Left ventricle myocardium inferior (tissue), 1 donor: ENCODE measurements around the gene RNASE8. TPM values are rescaled to one million over a fixed set of nuclear protein-coding genes. Genes with fewer than 3 reads are reported as not detected.

Experiments
- DNase-seq: peaks from one replicate; pipeline ENCODE4 v3.0.0-alpha.2; 2020
- H3K27ac ChIP-seq: fragments of 200-600 bp; replicated peaks from 2 replicates; pipeline ENCODE4 v1.8.0; 2021
- H3K27me3 ChIP-seq: fragments of 200-600 bp; 2 replicates; pipeline ENCODE4 v1.8.0; 2021; ENCODE audit warnings: low read depth
- H3K36me3 ChIP-seq: fragments of 200-600 bp; 2 replicates; pipeline ENCODE4 v1.8.0; 2021
- H3K4me1 ChIP-seq: fragments of 200-600 bp; 2 replicates; pipeline ENCODE4 v1.8.0; 2021
- H3K4me3 ChIP-seq: fragments of 200-600 bp; 2 replicates; pipeline ENCODE4 v1.8.0; 2021; ENCODE audit warnings: mild to moderate bottlenecking, moderate library complexity
- H3K9me3 ChIP-seq: fragments of 200-600 bp; replicated peaks from 2 replicates; pipeline ENCODE4 v1.8.0; 2021
- intact Hi-C: fragments of 100-400 bp; cut with micrococcal nuclease; formaldehyde crosslinking; loops from one replicate; pipeline ENCODE4 v1.11.0; 2022
- total RNA-seq: library from RNA; stranded (reverse); fragmentation: NEBNext Ultra II Directional; extraction: Animal tissue kit (Norgen Biotek cat#: 25700); gene quantifications from one replicate; pipeline ENCODE4 v1.2.1, GENCODE V29; 2021
- TF ChIP-seq, protein P1 (sequence below): fragments of 200-600 bp; IDR thresholded peaks from 2 replicates; pipeline ENCODE4 v1.8.0; 2021; ENCODE audit warnings: antibody characterized with exemption, mild to moderate bottlenecking, borderline replicate concordance
- donor health status: DM: no; HTN: yes; CAD: no; lungs with severe emphysema.

Gene RNASE8
- total RNA-seq, 1 donor from 2014 or later, result not detected

DNA sequence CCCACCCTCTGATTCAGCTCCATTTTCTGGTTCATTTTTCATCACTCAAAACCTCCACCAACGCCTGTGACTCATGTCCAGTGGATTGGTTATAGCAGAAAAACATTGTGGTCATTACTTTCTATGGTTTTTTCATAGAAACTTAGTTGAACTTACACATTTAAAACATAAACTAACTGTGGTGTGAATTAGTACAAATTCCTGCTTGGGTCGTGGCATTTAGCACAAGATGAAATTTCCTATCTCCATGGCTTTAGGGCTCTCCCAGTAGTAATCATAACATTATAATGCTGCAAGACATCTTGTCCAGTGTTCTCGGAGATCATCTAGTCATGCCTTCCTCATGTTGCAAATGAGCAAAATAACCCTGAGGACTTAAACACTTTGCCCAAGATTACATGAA is 8.3 kb upstream of the RNASE8 start:
- intact Hi-C loops, result no loop called here
- TF ChIP-seq, protein P1, sequence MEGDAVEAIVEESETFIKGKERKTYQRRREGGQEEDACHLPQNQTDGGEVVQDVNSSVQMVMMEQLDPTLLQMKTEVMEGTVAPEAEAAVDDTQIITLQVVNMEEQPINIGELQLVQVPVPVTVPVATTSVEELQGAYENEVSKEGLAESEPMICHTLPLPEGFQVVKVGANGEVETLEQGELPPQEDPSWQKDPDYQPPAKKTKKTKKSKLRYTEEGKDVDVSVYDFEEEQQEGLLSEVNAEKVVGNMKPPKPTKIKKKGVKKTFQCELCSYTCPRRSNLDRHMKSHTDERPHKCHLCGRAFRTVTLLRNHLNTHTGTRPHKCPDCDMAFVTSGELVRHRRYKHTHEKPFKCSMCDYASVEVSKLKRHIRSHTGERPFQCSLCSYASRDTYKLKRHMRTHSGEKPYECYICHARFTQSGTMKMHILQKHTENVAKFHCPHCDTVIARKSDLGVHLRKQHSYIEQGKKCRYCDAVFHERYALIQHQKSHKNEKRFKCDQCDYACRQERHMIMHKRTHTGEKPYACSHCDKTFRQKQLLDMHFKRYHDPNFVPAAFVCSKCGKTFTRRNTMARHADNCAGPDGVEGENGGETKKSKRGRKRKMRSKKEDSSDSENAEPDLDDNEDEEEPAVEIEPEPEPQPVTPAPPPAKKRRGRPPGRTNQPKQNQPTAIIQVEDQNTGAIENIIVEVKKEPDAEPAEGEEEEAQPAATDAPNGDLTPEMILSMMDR, result no peak
- no peaks in the 10 kb centered on the region for H3K36me3 ChIP-seq

DNA sequence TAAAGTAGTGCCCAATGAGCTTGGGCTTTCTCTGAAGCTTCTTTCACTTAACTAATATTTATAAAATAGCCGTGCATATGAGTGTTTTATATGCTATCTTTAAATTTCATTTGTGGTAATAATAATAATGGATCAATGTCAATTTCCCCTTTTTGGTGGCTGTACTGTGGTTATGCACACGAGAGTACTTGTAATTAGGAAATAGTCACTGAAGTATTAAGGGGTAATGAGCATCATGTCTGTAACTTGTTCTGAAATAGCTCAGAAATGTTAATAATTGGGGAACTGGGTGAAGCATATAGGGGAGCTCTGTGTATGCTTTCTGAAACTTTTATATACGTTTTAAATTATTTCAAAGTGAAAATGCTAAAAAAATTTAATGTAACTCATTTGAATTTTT is 7.0 kb upstream of the RNASE8 start:
- no peaks in the 10 kb centered on the region for H3K27me3 ChIP-seq
- TF ChIP-seq, protein P1, result no peak
- H3K4me1 ChIP-seq, result peaks cover 21% of the 10 kb centered on the region
- no peak overlapping the region for H3K4me3 ChIP-seq
- H3K27ac ChIP-seq, result no peak overlapping the region
- no peak for DNase-seq
- H3K9me3 ChIP-seq, result no peaks in the 10 kb centered on the region
- no peaks in the 10 kb centered on the region for H3K36me3 ChIP-seq
- intact Hi-C loops, result no loop called here

More for the DNA sequence above, 8.3 kb upstream of the RNASE8 start:
- H3K27ac ChIP-seq, result no peak overlapping the region
- H3K4me1 ChIP-seq, result peaks cover 26% of the 10 kb centered on the region
- DNase-seq, result no peak
- no peak overlapping the region for H3K4me3 ChIP-seq
- no peaks in the 10 kb centered on the region for H3K9me3 ChIP-seq
- H3K27me3 ChIP-seq, result no peaks in the 10 kb centered on the region

DNA sequence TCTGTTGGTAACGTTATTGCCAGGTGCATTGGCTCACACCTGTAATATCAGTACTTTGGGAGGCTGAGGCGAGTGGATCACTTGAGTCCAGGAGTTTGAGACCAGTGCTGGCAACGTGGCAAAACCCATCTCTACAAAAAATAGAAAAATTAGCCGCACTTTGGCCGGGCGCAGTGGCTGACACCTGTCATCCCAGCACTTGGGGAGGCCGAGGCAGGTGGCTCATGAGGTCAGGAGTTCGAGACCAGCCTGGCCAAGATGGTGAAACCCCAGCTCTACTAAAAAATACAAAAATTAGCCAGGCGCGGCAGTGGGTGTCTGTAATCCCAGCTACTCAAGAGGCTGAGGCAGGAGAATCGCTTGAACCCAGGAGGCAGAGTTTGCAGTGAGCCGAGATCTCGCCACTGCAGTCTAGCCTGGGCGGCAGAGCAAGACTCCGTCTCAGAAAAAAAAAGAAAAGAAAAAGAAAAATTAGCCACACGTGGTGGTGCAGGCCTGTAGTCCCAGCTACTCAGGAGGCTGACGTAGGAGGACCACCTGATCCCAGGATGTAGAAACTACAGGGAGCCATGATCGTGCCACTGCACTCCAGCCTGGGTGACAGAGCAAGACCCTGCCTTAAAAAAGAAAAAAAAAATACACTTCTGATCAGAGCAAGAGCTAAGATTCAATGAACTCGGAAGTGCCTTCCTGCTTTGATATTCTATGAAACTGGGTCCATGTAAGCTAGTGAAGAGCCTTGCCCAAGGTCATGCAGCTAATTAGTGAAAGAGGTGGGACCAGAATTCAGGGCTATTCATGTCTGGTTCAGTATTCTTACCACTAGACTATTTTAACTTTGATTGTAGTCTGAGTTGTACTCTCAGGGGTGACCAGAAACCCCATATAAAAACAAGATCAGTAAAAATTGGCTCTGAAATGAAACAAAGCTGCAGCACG is 4.2 kb upstream of the RNASE8 start:
- no peak overlapping the region for H3K4me3 ChIP-seq
- TF ChIP-seq, protein P1, result no peak
- H3K36me3 ChIP-seq, result no peaks in the 10 kb centered on the region
- intact Hi-C loops, result no loop called here
- H3K27me3 ChIP-seq, result no peaks in the 10 kb centered on the region
- H3K27ac ChIP-seq, result no peak overlapping the region
- H3K4me1 ChIP-seq, result peaks cover 16% of the 10 kb centered on the region
- DNase-seq, result no peak
- H3K9me3 ChIP-seq, result no peaks in the 10 kb centered on the region

DNA sequence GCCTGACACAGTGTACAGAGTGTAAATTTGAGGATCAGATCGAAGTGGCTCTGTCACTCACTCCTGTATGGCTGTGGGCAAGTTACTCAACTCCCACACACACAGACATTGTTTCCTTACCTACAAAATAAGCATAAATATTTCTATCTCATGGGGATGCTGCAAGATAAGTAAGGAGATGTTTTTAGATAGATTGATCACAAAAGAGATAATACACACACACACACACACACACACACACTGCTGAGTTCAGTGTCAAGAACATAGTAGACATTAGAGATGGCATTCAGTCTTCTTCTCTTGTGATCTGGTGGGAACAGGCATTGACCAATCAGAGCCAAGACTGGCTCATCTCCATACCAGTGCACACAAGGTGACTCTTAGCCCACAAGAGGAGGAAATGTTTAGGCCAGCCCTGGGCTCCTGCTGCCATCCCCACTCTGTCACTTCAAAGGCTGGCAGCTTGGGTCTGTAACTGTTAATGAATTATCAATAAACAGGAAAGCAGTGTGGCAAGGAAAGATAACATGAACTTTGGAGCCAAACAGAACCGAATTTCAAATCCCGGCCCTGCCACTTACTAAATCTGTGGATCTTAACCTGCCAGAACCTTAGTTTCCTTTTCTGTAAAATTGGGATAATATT is 3.4 kb upstream of the RNASE8 start:
- no peak overlapping the region for H3K4me3 ChIP-seq
- intact Hi-C loops, result no loop called here
- no peak overlapping the region for H3K27ac ChIP-seq
- no peaks in the 10 kb centered on the region for H3K9me3 ChIP-seq
- peaks cover 8% of the 10 kb centered on the region for H3K4me1 ChIP-seq
- no peaks in the 10 kb centered on the region for H3K27me3 ChIP-seq
- TF ChIP-seq, protein P1, result no peak
- DNase-seq, result no peak
- no peaks in the 10 kb centered on the region for H3K36me3 ChIP-seq

DNA sequence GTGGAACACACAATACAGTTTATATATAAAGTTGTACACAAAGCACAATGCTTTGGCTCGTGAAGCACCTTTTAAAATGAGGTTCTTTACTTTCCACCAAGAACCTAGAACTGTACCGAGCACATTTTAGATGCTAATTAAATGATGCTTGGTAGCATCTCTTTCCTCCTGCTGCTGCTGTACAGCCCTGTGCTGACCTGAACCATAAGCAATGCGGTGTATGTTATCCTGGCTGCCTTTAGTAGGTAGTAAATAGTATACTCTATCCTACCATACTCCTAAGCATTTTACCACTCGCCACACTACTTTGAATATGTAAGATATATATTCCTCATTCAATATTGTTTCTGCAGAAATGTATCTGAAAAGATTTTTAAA is 2.9 kb upstream of the RNASE8 start:
- H3K36me3 ChIP-seq, result no peaks in the 10 kb centered on the region
- TF ChIP-seq, protein P1, result no peak

More for the DNA sequence above, 2.9 kb upstream of the RNASE8 start:
- H3K4me3 ChIP-seq, result no peak overlapping the region
- DNase-seq, result no peak
- H3K9me3 ChIP-seq, result no peaks in the 10 kb centered on the region
- peaks cover 8% of the 10 kb centered on the region for H3K4me1 ChIP-seq
- no peak overlapping the region for H3K27ac ChIP-seq
- intact Hi-C loops, result no loop called here
- no peaks in the 10 kb centered on the region for H3K27me3 ChIP-seq
